PC-3 (cell line): ENCODE data around the gene ERAP2.

Experiments
- CTCF ChIP-seq: fragments of 300-600 bp; sonication (generic); conservative IDR thresholded peaks from 2 replicates; pipeline ENCODE4 v1.5.1; 2017; ENCODE audit warnings: antibody characterized with exemption, low read depth, mild to moderate bottlenecking, low read length
- EZH2 ChIP-seq: fragments of 300-600 bp; sonication (generic); IDR thresholded peaks from one replicate; pipeline ENCODE4 v1.6.1; 2017; ENCODE audit warnings: antibody characterized with exemption, mild to moderate bottlenecking, low read length; ENCODE audit not compliant: unreplicated experiment
- EZH2phosphoT487 ChIP-seq: fragments of 300-600 bp; sonication (generic); IDR thresholded peaks from 2 replicates; pipeline ENCODE4 v1.6.1; 2018; ENCODE audit warnings: mild to moderate bottlenecking, antibody characterized with exemption, low read length, borderline replicate concordance

- TF ChIP-seq CTCF (no peak), EZH2phosphoT487 (no peak), EZH2 (no peak)
Observed at GRCh38 chr5:96873449-96873848, 2.9 kb upstream of the ERAP2 start.
